GM12873 (cell line): Measurements from ENCODE around the gene FADS2.

Source experiments
- TF ChIP-seq, protein P1 (sequence below): IDR thresholded peaks from 2 replicates; pipeline ENCODE4 v1.5.1; 2012; ENCODE audit warnings: low read depth, mild to moderate bottlenecking, moderate library complexity, low read length, control low read depth; ENCODE audit not compliant: insufficient read depth; ENCODE audit errors: missing control alignments

The FADS2 gene

DNA sequence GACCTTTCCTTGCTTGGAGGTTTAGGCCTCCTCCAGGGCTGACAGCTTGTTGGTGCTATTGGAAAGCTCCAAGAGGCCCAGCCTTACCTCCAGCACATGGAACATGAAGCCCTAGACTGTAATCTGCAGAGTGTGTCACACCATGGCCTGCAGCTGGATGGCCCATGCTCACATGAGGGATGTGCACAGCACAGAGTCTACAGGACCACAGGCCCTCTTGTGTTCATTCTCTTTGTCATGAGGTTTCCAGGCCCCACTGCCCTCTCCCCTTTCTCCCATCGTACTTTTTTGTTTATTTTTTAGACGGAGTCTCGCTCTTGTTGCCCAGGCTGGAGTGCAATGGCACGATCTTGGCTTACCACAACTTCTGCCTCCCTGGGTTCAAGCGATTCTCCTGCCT lies 21.3 kb upstream of the FADS2 start:
- TF ChIP-seq, protein P1, sequence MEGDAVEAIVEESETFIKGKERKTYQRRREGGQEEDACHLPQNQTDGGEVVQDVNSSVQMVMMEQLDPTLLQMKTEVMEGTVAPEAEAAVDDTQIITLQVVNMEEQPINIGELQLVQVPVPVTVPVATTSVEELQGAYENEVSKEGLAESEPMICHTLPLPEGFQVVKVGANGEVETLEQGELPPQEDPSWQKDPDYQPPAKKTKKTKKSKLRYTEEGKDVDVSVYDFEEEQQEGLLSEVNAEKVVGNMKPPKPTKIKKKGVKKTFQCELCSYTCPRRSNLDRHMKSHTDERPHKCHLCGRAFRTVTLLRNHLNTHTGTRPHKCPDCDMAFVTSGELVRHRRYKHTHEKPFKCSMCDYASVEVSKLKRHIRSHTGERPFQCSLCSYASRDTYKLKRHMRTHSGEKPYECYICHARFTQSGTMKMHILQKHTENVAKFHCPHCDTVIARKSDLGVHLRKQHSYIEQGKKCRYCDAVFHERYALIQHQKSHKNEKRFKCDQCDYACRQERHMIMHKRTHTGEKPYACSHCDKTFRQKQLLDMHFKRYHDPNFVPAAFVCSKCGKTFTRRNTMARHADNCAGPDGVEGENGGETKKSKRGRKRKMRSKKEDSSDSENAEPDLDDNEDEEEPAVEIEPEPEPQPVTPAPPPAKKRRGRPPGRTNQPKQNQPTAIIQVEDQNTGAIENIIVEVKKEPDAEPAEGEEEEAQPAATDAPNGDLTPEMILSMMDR, result no peak

DNA sequence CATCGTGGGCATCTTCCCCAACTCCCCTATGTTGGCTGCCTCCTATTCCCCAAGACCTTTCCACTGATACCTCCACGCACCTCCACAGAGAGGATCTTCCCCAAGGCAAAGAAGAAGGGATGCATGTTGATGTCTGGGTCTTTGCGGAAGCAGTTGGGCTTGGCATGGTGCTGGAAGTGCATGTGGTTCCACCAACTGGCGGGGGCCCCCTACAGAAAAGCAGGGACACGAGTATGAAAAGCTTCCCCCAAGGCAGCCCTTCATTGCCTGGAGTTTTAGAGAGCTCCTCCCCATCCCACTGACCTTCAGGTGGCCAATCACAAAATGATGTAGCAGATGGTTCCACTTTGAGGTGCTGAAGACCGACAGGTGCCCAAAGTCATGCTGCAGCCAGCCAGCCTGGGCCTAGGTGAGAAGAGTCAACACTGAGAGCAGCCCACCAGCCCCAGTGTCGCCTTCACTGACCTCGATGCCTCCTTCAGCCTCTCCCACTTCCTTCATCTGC lies 17.4 kb upstream of the FADS2 start:
- TF ChIP-seq, protein P1, result no peak

- TF ChIP-seq, protein P1, result no peak
Observed at GRCh38 chr11:61811831-61812230, 16.3 kb upstream of the FADS2 start.

- TF ChIP-seq, protein P1, result no peak
Observed at GRCh38 chr11:61812736-61813411, 15.2 kb upstream of the FADS2 start.

- TF ChIP-seq, protein P1, result no peak
Observed at GRCh38 chr11:61814247-61814957, 13.7 kb upstream of the FADS2 start.

- TF ChIP-seq, protein P1, result no peak
Observed at GRCh38 chr11:61814958-61815789, 12.9 kb upstream of the FADS2 start.
